Mucosa of stomach (tissue), 1 donor: ENCODE data around the gene GPR55.

Experiments
- H3K27me3 ChIP-seq: one replicate; pipeline ENCODE4 v1.7.0; 2013; ENCODE audit warnings: mild to moderate bottlenecking, low read length; ENCODE audit not compliant: control insufficient read depth, insufficient read depth
- H3K36me3 ChIP-seq: one replicate; pipeline ENCODE4 v1.7.0; 2013; ENCODE audit warnings: low read length; ENCODE audit not compliant: control insufficient read depth, insufficient read depth
- H3K4me1 ChIP-seq: one replicate; pipeline ENCODE4 v1.7.0; 2013; ENCODE audit warnings: mild to moderate bottlenecking, low read length; ENCODE audit not compliant: control insufficient read depth, insufficient read depth
- H3K4me3 ChIP-seq: one replicate; pipeline ENCODE4 v1.7.0; 2013; ENCODE audit warnings: low read length
- H3K9ac ChIP-seq: one replicate; pipeline ENCODE4 v1.7.0; 2013; ENCODE audit warnings: mild to moderate bottlenecking, low read length, moderate library complexity
- H3K9me3 ChIP-seq: one replicate; pipeline ENCODE4 v1.7.0; 2013; ENCODE audit warnings: mild to moderate bottlenecking, low read length, moderate library complexity; ENCODE audit not compliant: control insufficient read depth
- donor health status: Pancreatic carcinoma.

Gene GPR55

GRCh38 chr2:230958820-230959756, 34.0 kb upstream of the GPR55 start:
- no peak overlapping the region for H3K4me3 ChIP-seq
- no peaks in the 10 kb centered on the region for H3K9me3 ChIP-seq
- H3K36me3 ChIP-seq: no peaks in the 10 kb centered on the region
- H3K4me1 ChIP-seq: no peaks in the 10 kb centered on the region
- no peak overlapping the region for H3K9ac ChIP-seq
- H3K27me3 ChIP-seq: peaks cover 11% of the 10 kb centered on the region

- H3K9ac ChIP-seq: no peak overlapping the region
- no peaks in the 10 kb centered on the region for H3K9me3 ChIP-seq
- H3K4me3 ChIP-seq: no peak overlapping the region
- H3K27me3 ChIP-seq: peaks cover 11% of the 10 kb centered on the region
- no peaks in the 10 kb centered on the region for H3K36me3 ChIP-seq
- H3K4me1 ChIP-seq: no peaks in the 10 kb centered on the region
Observed at GRCh38 chr2:230957756-230958391, 32.8 kb upstream of the GPR55 start.

- no peaks in the 10 kb centered on the region for H3K36me3 ChIP-seq
- H3K4me1 ChIP-seq: no peaks in the 10 kb centered on the region
- H3K9ac ChIP-seq: no peak overlapping the region
- no peak overlapping the region for H3K4me3 ChIP-seq
- H3K27me3 ChIP-seq: peaks cover 11% of the 10 kb centered on the region
- no peaks in the 10 kb centered on the region for H3K9me3 ChIP-seq
Observed at GRCh38 chr2:230956827-230957755, 32.0 kb upstream of the GPR55 start.

DNA sequence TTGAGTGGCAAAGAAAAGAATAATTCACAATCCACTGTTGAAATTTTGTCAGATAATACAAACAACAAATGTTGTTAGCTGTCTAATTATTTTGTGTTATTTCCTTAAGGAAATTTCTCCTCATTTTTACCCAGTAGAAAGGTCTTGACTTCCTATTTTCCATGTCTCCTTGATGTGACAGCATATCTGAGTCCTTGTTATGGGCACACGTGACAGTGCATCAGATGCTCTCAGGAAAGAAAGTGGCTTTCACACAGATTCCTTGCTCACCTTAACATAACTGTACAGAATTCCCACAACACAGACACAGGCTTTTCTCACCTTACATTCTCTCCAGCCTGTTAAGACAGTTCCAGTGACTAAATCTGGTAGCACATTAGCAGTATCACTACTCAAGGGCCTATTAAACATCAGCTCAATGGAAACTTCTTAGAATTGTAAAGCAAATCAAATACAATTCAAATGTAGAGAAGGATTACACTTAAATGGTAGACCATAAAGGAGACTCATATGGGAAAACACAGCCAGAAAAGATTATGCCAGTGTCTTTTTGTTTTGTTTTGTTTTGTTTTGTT, 30.2 kb upstream of the GPR55 start:
- Histone ChIP-seq H3K27me3 (peaks cover 11% of the 10 kb centered on the region), H3K4me3 (no peak overlapping the region), H3K9me3 (no peaks in the 10 kb centered on the region), H3K9ac (no peak overlapping the region), H3K36me3 (no peaks in the 10 kb centered on the region), H3K4me1 (no peaks in the 10 kb centered on the region)

DNA sequence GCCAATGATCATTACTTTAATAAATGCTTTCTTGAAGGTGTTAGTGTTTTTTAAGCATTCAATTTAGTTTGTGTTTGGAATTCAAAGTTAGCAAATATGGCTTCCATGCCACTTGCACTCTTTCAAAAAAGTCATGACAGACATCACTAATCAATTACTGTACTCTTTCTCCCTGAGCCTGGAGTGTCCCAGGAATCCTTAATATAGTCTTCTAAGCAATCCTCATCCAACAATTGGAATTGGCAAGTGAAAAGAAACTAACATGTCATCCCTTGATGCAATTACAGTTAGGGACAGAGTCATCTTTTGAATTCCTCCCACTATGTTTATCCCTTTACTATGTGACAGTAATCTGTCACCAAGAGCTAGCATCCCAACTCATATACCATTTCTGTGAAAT, 29.7 kb upstream of the GPR55 start:
- no peak overlapping the region for H3K9ac ChIP-seq
- H3K4me3 ChIP-seq: no peak overlapping the region
- H3K27me3 ChIP-seq: peaks cover 11% of the 10 kb centered on the region
- H3K36me3 ChIP-seq: no peaks in the 10 kb centered on the region
- H3K4me1 ChIP-seq: no peaks in the 10 kb centered on the region
- H3K9me3 ChIP-seq: no peaks in the 10 kb centered on the region

- no peaks in the 10 kb centered on the region for H3K36me3 ChIP-seq
- no peak overlapping the region for H3K4me3 ChIP-seq
- H3K9ac ChIP-seq: no peak overlapping the region
- peaks cover 11% of the 10 kb centered on the region for H3K27me3 ChIP-seq
- no peaks in the 10 kb centered on the region for H3K4me1 ChIP-seq
- H3K9me3 ChIP-seq: no peaks in the 10 kb centered on the region
Observed at GRCh38 chr2:230953845-230954244, 28.8 kb upstream of the GPR55 start.

- Histone ChIP-seq H3K4me1 (no peaks in the 10 kb centered on the region), H3K36me3 (no peaks in the 10 kb centered on the region), H3K4me3 (no peak overlapping the region), H3K27me3 (peaks cover 11% of the 10 kb centered on the region), H3K9me3 (no peaks in the 10 kb centered on the region), H3K9ac (no peak overlapping the region)
Observed at GRCh38 chr2:230952226-230952956, 27.3 kb upstream of the GPR55 start.

GRCh38 chr2:230951396-230951795, 26.4 kb upstream of the GPR55 start:
- Histone ChIP-seq H3K36me3 (no peaks in the 10 kb centered on the region), H3K4me3 (no peak overlapping the region), H3K9me3 (no peaks in the 10 kb centered on the region), H3K27me3 (peaks cover 4% of the 10 kb centered on the region), H3K9ac (no peak overlapping the region), H3K4me1 (no peaks in the 10 kb centered on the region)

GRCh38 chr2:230950874-230951339, 25.9 kb upstream of the GPR55 start:
- Histone ChIP-seq H3K4me1 (no peaks in the 10 kb centered on the region), H3K4me3 (no peak overlapping the region), H3K9ac (no peak overlapping the region), H3K27me3 (peaks cover 4% of the 10 kb centered on the region), H3K36me3 (no peaks in the 10 kb centered on the region), H3K9me3 (no peaks in the 10 kb centered on the region)

DNA sequence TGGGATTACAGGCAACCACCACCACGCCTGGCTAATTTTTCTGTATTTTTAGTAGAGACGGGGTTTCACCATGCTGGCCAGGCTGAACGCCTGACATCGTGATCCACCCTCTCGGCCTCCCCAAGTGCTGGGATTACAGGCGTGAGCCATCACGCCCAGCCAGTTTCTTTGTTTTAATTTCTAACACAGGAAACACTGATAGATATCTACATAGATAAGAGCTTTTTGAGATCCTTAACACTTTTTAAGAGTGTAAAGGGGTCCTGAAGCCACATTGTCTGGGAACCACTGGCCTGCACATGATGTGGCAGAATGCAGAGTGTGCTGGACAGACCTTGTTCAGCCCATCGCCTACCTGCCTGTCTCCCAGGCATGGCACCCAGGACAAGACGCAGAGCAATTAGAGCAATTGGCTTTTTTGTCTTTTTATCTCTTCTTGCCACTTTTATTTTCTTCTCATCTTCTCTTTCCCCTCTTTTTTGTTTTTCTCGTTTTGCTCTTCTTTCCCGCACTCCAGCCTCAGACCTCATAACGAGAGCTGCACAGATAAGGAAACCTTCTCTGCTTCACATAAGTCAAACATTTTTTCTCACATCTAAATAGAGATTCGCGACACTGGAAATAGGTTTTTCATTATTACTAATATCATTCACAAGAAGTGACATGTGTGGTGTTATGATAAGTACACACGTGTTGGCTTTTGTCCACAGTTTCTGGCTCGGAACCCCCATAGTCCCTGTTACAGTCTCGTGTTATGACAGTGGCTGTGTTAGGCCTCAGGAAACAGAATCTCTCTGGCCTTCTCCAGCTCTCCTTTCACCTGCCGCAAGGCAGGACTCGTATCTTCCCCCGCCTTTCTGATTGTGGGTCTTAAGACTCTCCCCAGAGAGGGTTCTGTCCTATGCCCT, 25.2 kb upstream of the GPR55 start:
- Histone ChIP-seq H3K4me3 (no peak overlapping the region), H3K36me3 (no peaks in the 10 kb centered on the region), H3K4me1 (no peaks in the 10 kb centered on the region), H3K27me3 (peaks cover under 1% of the 10 kb centered on the region), H3K9me3 (no peaks in the 10 kb centered on the region), H3K9ac (no peak overlapping the region)
